ENCODE results near the gene FAM9B.
"Not testable (repeated sequence)": the region's sequence is repeated elsewhere in the genome, so short reads cannot be mapped to it uniquely, and the experiment has no call there.

The FAM9B gene

DNA sequence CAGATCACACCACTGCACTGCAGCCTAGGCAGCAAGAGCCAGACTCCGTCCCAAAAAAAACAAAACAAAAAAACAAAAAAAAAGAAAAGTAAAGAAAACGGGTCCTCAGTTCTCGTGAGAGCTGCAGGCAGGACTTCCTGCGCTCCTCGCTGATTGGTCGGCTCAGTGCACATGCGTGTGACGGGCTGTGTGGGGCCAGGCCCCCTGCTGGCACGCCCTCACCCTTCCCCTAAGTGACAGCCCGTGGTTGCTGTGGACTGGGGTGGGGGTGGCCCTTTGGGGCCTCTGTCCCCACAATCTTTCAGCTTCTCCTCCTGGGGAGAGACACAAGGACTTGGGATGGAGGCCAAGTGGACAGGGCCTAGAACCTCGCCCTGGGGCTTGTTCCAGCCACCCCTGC lies at the start of gene FAM9B:
FAM9B (minus strand) TSS at position 139 of the 400 bp plus-strand sequence. CDS start 1,141 bp downstream, outside the sequence.
- no peak for DNase-seq (ENCODE audit: low read depth)

DNA sequence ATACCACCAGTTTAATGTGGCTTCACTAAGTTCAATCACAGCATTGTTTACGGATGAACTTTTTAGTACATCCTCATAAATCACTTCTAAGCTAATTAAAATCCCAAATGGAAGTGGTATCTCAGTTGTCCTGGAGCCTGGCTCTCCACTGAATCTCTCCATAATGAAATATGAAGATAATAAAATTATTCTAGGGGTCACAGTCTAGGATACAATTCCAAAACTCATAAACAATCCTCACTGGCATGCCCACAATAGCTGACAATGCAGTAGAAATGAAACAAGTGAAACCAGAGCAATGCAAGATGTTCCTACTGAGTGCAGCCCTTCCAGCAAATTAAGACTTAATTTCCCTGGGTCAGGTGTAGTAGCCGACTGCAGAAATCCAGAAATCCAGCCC lies 47.3 kb upstream of the FAM9B start:
- no peak for DNase-seq (ENCODE audit: low read depth)

DNA sequence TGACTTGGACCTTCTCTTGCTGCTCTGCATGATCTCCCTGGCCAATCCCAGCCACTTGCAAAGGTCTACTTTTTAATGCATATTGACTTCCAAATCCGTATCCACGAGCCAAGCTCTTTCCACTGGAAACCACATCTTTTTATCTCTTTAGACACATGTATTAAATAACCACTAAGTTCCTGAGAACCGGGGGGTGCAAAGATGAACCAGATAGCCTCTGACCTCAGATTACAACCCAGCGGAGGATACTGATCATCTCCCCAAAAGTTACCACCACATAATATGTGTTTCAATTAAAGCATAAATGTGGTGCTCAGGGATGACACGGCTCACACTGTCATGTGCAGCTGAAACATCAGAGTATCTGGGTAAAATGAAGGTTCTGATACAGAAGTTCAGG lies 40.4 kb upstream of the FAM9B start:
- no peak for DNase-seq (ENCODE audit: low read depth)

DNA sequence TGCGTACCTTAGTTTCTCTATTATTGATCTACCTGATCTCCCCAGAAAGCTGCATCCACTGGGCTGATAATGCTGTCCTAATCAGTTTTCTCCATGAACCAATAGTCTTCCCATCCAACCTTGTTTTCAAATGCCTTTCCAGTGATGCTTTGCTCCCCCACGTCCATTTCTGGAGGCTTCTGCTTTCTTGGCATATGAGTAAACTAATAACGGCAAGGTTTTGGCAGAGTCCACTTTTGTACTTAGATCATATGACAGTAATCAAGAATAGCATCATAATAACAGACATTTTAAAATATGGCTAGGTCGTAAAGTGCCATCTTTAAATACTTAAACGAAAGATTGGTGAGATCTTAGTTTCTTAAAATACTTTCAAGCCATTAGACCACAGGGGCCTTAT lies 38.4 kb upstream of the FAM9B start:
- no peak for DNase-seq (ENCODE audit: low read depth)

DNA sequence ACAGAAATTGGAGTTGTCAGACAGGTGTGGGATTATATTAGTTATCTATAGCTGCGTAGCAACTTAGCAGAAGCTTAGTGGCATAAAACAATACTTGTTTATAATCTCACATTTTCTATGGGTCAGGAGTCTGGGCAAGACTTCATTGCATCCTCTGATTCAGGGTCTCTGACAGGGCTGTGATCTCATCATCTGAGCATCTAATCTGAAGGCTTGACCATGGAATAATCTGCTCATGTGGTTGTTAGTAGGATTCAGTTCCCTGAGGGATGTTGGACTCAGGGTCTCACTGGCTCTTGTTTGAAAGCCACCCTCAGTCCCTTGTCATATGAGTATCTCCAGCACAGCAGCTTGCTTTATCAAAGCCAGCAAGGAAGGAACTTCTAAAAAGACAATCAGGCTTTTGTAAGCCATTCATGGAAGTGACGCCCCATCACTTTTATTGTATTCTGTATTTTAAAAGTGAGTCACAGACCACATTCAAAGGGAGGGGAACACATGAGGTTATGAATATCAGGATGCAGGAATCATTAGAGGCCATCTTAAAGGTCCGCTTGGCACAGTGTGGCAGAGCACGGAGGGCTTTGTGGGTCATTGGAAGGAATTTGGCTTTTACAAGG lies 37.2 kb upstream of the FAM9B start:
- no peak for DNase-seq (ENCODE audit: low read depth)

DNA sequence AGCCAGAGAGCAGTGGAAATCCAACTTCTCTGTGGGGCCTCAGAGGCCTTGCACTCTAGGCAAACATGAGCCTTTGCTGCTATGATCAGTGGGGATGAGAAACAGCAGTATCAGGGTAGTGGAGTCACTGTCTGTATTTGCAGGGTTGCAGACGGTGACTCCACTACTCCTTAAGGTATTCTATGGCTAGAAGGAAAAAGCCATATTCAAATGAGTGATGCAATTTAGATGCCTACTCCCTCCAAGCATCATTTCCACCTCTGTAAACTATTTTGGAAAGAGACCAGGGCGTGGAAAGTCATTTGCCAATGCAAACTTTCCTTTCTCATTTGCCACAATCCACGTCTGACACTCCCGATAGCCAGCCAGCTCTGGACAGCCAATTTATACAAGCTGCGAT lies 35.6 kb upstream of the FAM9B start:
- DNase-seq (ENCODE audit: low read depth): no peak

DNA sequence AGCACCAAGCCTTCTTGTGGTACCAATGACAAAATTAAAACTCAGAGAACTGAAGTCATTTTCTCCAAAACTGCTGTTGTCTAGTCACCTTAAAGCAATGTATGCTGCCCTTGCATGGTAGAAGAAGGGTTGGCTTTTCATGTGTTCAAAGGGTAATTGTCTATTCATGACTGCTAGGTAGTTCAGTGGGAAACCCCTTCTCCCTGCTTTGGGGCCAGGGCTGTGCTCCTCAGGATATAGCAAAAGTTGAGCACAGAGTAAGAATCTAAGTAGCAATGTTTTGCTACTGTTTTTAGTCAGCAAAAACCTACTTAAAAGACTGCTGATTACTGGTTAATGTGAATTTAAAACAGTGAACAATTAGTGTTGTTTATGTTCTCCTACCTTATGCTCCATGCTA lies 30.8 kb upstream of the FAM9B start:
- no peak for DNase-seq (ENCODE audit: low read depth)

DNA sequence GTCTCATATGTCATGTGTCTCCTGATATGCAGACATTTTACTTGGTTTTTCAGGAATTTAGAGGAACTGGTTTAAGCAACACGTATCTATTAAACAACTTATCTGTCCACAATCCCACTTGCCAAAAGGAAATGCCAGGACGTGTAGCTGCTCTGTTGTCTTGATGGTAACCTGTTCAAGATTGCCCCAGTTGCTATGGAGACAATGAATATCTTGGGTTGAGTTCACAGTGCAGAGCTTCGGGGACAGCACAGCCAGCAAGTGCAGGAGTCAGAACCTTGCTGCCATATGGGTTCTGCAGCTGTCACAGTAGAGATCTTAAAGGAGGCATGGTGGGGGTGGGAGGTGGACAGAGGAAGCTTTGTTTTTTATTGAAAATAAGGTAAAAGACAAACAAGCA lies 28.7 kb upstream of the FAM9B start:
- DNase-seq (ENCODE audit: low read depth): no peak

DNA sequence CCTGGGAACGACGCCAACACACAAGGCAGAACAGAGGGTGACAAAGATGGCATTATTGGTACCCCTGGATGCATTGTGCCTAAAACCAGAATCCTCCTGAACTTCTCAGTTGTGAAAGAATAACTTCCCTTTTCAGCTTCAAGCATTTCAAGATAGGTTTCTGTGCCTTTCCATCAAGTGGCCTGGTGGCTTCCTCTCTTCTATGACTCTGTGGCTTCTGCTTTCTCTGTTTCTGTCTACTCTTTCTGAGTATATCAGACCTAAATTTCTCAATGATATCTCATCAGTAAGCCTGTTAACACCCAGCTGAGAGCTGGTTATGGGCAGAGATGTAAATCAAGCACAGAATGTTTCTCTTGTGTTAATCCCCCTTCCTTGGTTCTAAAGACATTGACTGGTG lies 21.4 kb upstream of the FAM9B start:
- DNase-seq (ENCODE audit: low read depth): no peak

DNA sequence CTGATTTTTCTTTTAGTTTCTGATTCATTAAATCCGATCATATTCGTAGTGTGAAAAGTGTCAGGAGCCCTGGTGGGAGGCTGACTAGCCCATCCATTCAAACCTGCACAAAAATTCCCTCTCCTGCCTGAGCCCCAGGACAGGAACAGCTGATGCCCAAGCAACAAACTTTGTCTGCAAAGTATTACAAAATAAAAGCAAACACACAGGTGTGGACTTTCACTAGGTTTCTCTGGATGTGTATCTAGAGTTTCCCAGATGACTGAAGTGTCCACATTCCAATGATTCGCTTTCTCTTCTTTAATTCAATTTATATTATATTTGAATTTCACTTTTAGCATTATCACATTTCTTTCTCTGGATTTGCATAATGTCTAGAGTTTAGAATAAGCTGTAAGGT lies 18.2 kb upstream of the FAM9B start:
- no peak for DNase-seq (ENCODE audit: low read depth)

DNA sequence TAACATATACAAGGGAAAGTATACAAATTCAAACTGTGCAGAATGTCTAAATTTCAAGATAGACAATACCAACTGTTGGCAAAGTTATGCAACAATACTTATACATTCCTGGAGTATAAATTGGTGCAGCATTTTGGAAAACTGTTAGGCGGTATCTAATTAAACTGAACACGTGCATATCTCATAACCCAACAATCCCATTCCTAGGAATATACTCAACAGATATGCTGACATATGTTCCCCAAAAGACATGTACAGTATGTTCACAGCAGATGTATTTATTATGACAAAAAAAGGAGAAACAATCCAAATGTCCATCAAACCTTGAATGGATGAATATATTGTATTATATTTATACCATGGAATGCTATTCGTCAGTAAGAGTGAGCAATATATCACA lies 16.4 kb upstream of the FAM9B start:
- no peak for DNase-seq (ENCODE audit: low read depth)

DNA sequence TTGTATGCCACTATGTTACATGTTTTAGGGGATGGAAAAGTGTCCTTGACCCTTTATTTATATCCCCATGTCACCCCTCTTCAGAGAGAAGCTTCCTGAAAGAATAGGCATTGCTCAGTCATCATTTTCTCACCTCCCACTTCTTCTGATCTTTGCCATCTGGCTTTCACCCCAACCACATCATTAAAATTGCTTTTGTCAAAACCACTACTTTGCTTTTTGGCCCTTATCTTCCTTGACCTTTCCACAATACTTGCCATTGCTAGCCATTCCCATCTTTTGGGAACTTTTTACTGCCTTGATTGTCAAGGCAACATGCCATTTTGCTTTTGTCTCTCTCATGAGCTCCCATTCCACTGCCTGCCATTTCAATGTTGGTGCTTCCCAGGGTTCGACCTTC lies 14.9 kb upstream of the FAM9B start:
- DNase-seq (ENCODE audit: low read depth): no peak

DNA sequence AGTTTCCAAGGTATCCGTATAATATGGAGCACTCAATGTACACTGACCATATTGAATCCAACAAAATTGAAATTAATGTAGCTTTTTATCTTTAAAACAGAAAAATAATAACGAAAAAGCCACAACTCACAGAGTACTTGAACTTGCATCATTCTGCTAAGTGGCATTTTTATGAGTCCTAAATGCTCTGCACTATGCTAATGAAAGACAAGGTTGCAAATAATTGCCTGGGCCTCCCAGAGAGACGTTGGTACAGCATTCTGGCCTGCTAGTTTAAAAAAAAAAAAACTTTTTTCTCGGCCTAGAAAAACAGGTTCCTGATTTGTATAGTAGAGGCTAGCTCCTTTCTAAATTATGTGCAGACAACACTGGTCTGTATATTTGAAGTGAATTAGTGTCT lies 4.3 kb upstream of the FAM9B start:
- no peak for DNase-seq (ENCODE audit: low read depth)

DNA sequence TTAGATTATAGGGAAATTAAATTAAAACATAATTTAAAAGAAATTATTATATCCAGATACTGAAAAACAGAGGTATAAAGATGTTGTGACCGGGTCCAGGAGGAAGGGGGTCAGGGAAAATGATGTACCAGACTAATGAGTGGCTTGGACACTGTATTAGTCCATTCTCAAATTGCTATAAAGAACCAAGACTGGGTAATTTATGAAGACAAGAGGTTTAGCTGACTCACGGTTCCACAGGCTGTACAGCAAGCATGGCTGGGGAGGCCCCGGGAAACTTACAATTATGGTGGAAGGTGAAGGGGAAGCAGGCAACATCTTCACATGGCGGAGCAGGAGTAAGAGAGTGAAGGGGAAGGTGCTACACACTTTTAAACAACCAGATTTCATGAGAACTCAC lies 3.4 kb upstream of the FAM9B start:
- no peak for DNase-seq (ENCODE audit: low read depth)

DNA sequence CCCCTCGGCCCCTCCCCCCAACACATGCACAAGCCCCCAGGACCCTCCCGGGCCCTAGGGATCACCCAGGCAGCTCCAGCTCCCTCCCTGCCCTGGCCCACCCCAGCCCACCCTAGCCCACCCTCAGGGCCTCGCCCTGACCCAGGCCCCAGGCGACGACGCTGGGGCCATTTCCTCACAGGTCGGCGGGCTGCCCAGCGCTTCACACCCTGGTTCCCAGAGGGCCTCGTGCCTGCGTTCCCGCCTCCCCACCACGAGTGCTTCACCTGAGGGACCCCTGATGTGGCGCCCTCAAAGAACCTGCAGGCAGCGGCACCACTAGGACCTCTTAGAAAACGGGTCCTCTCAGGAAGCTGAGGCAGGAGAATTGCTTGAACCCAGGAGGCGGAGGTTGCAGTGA lies 341 bp downstream of the FAM9B start:
- no peak for DNase-seq (ENCODE audit: low read depth)

DNA sequence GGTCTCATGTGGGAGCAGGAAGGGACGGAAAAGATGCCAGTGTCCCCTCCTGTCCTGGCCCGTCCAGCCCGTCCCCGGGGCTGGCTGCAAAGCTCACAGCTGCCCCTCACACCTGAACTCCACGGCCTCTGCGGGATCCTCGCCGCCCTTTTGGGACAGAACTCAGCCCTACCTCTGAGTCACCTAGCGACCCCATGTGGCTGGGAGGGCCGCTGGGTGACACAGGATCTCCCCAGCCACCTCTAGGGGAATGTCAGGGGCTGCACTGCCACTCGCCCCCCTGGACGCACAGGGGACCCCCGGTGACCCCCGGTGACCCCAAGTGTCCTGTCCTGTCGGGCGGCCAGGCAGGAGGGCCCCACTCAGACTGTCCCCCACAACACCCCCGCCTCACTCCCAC lies 748 bp downstream of the FAM9B start:
- DNase-seq (ENCODE audit: low read depth): no peak

DNA sequence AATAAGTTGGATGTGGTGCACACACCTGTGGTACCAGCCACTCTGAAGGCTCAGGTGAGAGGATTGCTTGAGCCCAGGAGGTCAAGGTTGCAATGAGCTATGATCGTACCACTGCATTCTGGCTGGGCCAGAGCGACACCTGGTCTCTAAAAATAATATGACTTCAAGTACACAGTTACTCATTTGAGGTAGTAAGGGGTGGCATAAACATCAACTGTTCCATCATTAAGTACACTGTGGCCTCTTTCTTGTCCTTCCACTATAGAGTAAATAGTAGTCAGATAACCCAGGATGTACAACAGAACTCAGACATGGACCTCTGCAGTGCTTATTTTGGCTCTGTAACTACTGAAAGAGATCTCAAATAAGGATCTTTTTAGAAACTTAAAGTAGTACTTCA lies 10.6 kb downstream of the FAM9B start:
- no peak for DNase-seq (ENCODE audit: low read depth)

DNA sequence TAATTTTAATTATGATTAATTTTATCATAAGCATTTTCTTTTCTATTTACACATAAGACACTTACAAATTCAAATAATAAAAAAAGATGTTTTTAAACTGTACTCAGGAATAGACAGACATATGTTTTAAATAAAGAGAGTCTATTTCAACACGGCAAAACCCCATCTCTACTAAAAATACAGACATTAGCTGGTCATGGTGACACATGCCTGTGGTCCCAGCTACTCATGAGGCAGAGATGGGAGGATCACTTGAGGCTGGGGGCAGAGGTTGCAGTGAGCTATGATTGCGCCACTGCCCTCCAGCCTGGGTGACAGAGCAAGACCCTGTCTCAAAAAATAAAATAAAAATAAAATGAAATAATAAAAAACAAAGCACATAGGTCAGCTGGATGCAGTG lies 14.8 kb downstream of the FAM9B start:
- no peak for DNase-seq (ENCODE audit: low read depth)

DNA sequence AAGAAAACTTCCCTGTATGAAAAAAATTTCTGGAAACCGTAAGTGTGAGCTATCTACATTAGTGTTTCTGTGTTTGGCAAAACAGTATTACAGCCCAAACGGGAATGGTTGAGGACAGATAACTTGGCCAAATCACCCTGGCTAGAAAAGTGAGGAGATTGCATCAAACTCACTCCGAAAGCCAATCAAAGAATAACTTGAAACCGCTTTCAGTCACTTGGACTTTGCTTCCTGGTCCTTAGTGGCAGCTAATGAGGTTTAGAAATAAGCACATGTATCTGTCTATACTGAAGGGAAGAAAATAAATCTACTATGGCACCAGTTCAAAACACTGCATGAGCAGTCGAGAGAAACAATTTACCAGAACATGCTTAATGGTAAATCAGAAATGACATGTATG lies 15.6 kb downstream of the FAM9B start:
- DNase-seq (ENCODE audit: low read depth): not testable (repeated sequence)

DNA sequence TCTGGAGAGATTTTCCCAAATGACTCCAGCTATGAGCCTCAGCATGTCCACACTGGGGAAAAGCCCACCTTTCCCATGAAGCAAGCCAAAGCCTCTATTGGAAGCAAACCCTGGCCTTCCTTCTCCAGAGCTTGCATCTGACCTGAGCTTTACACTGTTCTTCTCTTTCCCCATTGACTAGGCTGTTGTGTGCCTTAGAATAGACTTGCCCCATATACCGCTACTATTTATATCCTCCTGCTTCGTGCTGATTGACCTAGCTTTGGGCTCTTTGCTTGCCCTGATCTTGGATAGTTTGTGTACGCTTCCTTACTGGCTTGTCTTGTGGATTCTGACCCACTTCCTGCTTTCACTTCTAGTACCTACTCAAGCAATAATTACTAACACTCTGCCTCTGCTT lies 30.9 kb downstream of the FAM9B start:
- DNase-seq (ENCODE audit: low read depth): no peak

DNA sequence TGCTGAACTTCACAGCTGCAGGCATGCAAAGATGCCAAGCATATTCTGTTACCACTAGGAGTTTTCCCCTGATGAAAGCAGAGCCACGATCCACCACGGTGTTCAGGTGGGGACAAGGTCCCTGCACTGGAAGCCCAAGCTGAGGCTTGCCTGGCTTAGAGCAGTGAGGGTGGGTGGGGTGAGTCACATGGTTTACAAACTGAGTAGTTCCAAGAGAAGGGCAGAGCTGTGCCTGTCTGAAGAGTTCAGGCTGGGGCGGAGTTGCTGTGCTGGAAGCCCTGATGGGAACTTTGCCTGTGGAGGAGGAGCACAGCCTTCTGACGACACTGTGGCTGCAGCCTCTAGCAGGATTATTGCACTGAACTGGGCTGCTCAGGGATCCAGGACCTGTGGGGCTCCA lies 45.5 kb downstream of the FAM9B start:
- no peak for DNase-seq (ENCODE audit: low read depth)

DNA sequence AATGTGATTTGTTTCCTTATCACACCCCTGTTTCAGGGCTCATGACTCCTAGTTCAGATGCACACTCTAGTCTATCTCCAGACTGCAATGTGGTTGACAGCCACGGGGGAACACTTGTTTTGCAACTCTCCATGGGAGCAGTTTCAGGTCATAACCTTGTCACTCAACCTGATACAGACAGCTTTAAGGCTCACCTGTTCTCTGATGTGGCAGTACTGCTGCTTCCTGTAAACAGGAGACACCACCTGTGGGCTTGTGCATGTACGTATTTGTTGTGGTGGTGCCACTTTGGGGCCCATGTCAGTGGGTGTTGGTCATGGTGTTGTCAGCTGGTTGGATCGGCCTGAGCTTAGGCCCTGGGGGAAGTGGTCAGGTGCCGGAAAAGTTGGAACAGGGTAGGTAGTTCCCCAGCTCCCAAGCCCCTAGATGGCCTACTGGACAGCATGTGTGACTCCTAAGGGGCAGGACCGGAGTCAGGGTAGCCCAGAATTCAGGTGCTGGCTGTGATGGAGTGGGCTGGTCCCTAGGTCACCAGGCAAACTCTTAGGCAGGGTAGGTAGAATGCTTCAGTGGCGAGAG lies 46.2 kb downstream of the FAM9B start:
- no peak for DNase-seq (ENCODE audit: low read depth)

DNA sequence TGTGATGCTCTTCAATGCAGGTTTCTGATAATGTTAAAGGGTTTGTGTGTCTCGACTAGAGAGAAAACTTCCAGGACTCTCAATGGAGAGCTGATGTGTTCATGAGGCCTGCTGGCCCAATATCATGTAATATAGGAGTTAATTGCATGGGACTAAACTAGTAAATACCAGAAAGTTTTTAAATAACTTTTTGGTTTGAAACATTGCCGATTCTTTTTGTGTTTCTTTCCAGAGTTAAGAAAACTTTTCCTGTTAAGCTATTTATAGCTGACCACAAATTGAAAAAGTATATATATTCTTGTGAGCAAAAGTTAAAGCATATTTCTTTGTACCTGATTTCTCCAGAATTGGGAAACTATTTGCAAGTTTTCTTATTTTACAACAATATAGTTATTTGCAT lies 49.7 kb downstream of the FAM9B start:
- DNase-seq (ENCODE audit: low read depth): no peak

DNA sequence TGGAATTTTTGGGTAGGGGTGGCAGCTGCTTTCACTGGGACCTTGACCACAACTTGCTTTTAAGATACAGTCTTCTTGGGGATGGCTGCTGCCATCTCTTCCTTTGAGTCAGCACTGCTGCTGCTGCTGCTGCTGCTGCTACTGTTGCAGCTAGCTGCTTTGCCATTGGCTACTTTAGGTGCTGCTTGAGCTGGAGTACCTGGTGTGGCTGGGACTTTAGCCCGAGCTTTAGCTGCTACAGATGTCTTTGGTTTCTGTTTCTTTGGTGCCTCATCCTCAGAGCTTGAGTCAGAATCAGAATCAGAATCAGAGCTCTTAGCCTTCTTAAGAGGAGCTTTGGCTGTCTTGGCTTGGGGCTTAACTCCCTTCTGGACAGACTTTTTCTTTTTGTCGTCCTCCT lies 52.2 kb downstream of the FAM9B start:
- no peak for DNase-seq (ENCODE audit: low read depth)

DNA sequence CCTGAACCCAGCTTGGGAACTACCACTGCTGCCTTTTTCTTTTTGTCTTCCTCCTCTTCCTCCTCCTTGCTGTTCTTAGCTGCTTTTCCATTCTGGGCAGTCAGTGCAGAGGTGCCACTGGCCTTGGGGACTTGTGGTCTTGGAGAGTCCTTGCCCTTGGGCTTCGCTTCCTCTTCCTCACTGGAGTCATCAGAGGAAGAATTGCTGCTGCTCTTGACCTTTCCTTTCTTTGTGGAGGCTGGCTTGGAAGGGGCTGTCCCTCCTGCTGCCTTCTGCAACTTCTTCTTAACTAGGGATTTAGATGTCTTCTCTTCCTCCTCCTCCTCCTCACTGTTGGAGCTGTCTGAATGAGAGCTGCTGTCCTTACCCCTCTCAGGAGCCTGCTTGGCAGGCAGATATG lies 53.2 kb downstream of the FAM9B start:
- no peak for DNase-seq (ENCODE audit: low read depth)
